Breast epithelium (tissue), 3 donors: ENCODE measurements around the gene ZNF45.
"Not testable (repeated sequence)": the region's sequence is repeated elsewhere in the genome, so short reads cannot be mapped to it uniquely, and the experiment has no call there.

Experiments used
- POLR2A ChIP-seq: fragments of 450-650 bp; IDR thresholded peaks from one replicate; pipeline ENCODE4 v1.6.1; 2016; ENCODE audit warnings: antibody characterized with exemption, mild to moderate bottlenecking, moderate library complexity
- POLR2AphosphoS5 ChIP-seq, 3 donors: sonication (generic); formaldehyde crosslinking; IDR thresholded peaks; one replicate each; pipeline ENCODE4 v1.6.1; 2017; ENCODE audit warnings: antibody characterized with exemption in 3 of 3
- TF ChIP-seq, protein P1 (sequence below), 3 donors: fragments of 450-650 bp; IDR thresholded peaks; one replicate each; pipeline ENCODE4 v1.5.1; 2016 to 2017; ENCODE audit warnings: antibody characterized with exemption in 3 of 3, mild to moderate bottlenecking in 3 of 3, moderate library complexity in 3 of 3

DNA sequence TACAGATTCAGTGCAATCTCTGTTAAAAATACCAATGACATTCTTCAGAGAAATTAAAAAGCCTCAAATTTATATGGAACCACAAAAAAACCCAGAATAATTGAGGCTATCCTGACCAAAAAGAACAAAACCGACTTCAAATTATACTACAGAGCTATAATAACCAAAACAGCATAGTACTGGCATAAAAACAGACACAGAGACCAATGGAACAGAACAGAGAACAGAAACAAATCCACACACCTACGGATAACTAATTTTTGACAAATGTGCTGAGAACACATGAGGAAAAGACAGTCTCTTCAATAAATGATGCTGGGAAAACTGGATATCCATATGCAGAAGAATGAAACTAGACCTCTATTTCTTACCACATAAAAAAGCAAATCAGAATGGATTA is 14.7 kb upstream of the ZNF45 start:
- TF ChIP-seq, protein P1, sequence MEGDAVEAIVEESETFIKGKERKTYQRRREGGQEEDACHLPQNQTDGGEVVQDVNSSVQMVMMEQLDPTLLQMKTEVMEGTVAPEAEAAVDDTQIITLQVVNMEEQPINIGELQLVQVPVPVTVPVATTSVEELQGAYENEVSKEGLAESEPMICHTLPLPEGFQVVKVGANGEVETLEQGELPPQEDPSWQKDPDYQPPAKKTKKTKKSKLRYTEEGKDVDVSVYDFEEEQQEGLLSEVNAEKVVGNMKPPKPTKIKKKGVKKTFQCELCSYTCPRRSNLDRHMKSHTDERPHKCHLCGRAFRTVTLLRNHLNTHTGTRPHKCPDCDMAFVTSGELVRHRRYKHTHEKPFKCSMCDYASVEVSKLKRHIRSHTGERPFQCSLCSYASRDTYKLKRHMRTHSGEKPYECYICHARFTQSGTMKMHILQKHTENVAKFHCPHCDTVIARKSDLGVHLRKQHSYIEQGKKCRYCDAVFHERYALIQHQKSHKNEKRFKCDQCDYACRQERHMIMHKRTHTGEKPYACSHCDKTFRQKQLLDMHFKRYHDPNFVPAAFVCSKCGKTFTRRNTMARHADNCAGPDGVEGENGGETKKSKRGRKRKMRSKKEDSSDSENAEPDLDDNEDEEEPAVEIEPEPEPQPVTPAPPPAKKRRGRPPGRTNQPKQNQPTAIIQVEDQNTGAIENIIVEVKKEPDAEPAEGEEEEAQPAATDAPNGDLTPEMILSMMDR (IDR thresholded peaks at IDR 0.05), result not testable (repeated sequence)
- not testable (repeated sequence) for TF ChIP-seq POLR2A; POLR2AphosphoS5 (IDR thresholded peaks at IDR 0.05)
